ENCODE data around the gene CIC.
A peak's percentile ranks its signal among the peaks of the same experiment; 100 is the strongest.

Gene CIC

DNA sequence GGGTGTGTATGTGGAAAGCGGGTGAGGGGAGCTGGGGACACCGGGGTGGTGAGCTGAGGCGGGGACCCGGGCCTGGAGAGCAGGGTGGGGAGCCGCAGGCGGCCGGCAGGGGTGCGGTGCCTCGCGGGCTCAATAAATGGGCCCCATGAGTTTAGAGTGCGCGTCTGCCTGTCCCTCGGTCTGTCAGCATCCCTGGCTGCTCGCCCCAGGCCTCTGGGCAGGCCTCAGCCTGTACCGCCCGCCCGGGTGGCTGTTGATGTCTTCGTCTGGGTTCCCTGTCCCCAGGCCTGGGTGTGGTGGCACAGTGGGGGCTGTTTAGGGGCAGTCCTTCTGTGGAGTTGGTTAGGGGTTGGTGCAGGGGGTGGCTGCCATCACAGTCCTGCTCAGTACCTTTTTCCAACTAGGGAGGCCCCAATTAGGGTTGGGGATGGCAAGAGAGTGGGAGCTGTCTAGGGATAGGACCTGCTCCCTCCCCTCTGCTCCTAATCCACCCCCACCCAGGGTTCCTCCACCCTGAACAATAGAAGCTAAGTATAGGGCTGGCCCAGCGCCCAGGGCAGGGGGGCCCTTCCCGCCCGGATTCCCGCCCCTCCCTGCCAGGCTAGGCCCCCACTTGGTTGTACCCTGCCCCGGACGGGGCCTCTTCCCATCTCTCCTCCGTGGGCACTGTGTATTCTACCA, 12.2 kb downstream of the CIC start:
- TF ChIP-seq, protein P1, sequence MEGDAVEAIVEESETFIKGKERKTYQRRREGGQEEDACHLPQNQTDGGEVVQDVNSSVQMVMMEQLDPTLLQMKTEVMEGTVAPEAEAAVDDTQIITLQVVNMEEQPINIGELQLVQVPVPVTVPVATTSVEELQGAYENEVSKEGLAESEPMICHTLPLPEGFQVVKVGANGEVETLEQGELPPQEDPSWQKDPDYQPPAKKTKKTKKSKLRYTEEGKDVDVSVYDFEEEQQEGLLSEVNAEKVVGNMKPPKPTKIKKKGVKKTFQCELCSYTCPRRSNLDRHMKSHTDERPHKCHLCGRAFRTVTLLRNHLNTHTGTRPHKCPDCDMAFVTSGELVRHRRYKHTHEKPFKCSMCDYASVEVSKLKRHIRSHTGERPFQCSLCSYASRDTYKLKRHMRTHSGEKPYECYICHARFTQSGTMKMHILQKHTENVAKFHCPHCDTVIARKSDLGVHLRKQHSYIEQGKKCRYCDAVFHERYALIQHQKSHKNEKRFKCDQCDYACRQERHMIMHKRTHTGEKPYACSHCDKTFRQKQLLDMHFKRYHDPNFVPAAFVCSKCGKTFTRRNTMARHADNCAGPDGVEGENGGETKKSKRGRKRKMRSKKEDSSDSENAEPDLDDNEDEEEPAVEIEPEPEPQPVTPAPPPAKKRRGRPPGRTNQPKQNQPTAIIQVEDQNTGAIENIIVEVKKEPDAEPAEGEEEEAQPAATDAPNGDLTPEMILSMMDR (IDR thresholded peaks at IDR 0.05) = no peak
- TF ChIP-seq ZFX (IDR thresholded peaks at IDR 0.05; ENCODE audit: borderline replicate concordance) = no peak
- peak overlapping the region; percentile 89 for H3K27ac ChIP-seq

DNA sequence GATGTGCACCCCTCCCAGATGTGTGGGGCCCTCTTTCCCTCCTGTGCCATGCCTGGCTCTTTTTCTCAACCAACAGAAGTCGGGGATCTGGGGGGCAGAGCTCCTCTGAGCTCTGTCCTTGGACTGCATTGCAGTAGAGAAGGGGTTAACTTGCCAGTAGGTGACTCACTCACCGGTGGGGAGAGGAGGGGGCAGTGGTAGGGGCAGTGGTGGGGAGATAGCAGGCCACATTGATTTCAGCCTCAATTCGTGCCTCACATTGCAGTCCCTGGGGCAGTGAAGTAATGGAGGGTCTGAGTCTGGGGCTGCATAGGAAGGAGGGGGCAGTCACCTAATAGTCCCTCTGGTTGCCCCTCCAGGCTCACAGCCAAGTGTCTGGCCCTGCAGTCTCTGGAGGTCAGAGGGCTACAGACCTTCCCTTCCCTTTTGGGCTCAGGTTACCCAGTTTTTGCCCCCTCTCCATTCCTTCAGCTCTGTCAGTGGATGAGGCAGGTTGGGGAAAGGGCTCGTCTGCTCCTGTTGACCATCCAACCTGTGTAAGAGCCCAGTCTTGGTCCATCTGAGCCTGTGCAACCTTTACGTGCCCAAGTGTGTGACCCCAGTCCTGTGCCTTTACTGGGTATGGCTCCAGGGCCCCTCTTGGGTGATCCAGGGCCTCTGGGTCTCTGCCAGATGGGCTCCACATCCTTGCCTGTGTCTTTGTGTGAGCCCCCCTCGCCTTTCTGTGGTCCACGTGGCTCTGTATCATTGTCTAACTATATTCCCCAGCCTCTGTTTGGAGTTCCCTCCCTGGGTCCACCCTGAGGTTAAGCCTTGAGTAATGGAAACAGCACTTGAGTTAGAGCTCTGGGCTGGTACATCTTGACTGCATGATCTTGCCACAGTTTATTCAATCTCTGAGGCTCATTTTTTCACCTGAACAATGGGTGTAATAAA, 13.0 kb downstream of the CIC start:
- TF ChIP-seq, protein P1 (IDR thresholded peaks at IDR 0.05) = no peak
- TF ChIP-seq ZFX (IDR thresholded peaks at IDR 0.05; ENCODE audit: borderline replicate concordance) = no peak
- H3K27ac ChIP-seq = peak overlapping the region; percentile 89

DNA sequence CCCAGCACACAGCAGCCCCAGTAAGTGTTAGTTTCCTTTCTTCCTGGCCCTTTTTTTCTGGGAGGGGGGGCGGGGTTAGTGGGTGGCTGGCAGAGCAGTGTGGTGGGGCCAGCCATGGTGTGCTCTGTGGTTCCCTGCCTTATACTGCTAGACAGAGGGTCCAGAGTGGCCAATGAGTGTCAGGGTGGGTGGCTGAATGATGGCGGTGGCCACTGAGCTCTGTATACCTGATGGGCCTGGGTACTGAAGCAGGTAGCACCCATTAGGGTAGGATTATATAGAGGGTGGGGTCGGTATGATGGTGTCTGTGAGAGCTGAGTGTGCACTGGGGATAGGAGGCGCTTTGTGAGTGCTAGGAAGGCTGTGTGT, 13.8 kb downstream of the CIC start:
- TF ChIP-seq, protein P1 (IDR thresholded peaks at IDR 0.05) = no peak
- TF ChIP-seq ZFX (IDR thresholded peaks at IDR 0.05; ENCODE audit: borderline replicate concordance) = no peak
- peak overlapping the region; percentile 89 for H3K27ac ChIP-seq

DNA sequence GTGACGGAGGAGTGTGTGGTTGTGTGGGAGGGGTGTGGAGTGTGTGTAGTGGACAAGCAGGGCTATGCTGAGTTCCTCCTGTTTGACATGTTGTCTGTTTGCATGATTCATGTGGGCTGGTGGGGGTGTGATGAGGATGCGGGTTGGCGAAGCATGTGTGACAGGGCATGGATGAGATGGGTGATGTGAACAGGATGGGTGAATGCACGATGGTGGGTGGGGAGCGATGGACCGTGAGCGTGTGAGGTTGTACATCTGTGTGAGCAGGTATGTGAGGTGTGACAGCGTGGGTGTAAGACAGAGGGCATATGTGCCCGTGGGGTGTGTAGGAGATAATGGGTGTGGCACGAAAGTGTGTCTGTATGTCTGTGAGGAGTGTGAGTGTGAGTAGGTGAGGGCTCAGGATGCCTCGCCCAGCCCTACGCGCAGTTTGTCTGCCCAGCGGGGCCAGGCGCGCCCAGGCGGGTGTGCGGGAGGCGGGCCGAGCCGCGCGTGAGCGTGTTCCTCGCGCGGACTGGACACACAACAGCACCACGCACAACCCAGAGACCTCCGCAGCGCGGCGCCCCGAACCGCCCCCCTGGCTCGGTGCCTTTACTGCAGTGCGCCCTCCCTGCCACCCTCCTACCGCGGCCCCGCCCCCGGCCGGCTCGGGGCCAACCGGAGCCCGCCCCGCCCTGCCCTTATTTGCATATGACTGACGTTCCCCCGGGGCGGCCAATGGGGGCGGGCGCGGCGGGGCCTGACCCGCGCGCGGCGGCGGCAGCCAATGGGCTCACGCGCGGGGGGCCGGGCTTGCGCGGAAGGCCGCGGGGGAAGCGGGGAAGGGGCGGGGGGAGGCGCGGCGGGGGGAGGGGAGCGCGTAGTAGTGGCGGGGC, 14.4 kb downstream of the CIC start:
- TF ChIP-seq, protein P1 (IDR thresholded peaks at IDR 0.05) = no peak
- TF ChIP-seq ZFX (IDR thresholded peaks at IDR 0.05; ENCODE audit: borderline replicate concordance) = no peak
- H3K27ac ChIP-seq = peak overlapping the region; percentile 89

DNA sequence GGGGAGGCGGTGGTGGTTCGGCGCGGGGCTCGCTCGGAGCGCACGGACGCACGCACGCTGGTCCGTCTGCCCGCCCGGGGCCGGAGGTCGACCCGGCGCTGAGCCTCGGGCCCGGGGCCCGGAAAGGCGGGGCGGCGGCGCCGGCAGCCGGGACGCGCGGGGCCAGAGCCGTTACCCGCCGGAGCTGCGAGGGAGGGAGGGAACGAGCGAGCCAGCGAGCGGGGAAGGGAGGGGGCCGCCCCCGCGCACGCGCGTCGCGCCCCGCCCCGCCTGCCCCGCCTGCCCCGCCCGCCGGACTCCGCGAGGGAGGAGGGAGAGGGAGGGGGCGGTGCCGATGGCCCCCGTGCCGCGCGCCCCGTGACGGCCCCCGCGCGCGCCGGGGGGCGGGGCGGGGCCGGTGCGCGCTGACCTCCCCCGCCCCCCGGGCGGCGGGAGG, 15.0 kb downstream of the CIC start:
- no peak for TF ChIP-seq ZFX (IDR thresholded peaks at IDR 0.05; ENCODE audit: borderline replicate concordance)
- TF ChIP-seq, protein P1 (IDR thresholded peaks at IDR 0.05) = no peak
- peak overlapping the region; percentile 89 for H3K27ac ChIP-seq

DNA sequence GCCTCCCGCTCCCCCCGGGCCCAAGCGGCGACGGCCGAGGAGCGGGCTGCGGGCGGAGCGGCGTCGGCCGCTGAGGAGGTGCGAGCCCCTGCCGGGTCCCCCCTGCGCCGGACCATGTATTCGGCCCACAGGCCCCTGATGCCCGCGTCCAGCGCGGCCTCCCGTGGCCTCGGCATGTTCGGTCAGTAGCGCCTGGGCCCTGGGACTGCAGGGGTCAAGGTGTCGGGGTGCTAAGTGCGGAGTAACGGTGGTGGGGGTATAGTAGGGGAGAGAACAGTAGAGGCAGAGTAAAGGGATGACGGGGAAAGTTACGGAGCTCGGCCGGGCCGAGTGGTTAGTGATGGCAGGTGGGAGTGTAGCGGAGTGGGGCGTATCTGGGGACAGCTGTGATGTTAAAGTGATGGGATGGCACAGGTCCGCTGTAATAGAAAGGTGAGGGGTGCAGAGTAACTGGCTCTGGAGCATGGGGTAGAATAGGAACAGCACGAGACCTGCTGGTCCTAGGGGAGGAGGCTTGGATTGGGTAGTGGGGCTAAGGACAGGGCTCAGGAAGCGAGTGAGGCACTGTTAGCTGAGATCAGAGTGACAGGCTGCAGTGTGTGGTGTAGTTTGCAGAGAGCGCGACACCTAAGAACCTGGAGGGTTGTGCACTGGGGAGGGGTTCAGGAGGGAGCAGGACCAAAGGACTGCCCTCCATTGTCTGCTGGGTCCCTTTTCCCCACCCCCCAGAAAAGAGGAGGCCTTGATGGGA, 15.7 kb downstream of the CIC start:
- TF ChIP-seq, protein P1 (IDR thresholded peaks at IDR 0.05) = no peak
- TF ChIP-seq ZFX (IDR thresholded peaks at IDR 0.05; ENCODE audit: borderline replicate concordance) = no peak
- peak overlapping the region; percentile 89 for H3K27ac ChIP-seq
